ENCODE data around the gene RBP5.

GRCh38 chr12:7150356-7150755 is 21.7 kb upstream of the RBP5 start:
- TF ChIP-seq, protein P1, sequence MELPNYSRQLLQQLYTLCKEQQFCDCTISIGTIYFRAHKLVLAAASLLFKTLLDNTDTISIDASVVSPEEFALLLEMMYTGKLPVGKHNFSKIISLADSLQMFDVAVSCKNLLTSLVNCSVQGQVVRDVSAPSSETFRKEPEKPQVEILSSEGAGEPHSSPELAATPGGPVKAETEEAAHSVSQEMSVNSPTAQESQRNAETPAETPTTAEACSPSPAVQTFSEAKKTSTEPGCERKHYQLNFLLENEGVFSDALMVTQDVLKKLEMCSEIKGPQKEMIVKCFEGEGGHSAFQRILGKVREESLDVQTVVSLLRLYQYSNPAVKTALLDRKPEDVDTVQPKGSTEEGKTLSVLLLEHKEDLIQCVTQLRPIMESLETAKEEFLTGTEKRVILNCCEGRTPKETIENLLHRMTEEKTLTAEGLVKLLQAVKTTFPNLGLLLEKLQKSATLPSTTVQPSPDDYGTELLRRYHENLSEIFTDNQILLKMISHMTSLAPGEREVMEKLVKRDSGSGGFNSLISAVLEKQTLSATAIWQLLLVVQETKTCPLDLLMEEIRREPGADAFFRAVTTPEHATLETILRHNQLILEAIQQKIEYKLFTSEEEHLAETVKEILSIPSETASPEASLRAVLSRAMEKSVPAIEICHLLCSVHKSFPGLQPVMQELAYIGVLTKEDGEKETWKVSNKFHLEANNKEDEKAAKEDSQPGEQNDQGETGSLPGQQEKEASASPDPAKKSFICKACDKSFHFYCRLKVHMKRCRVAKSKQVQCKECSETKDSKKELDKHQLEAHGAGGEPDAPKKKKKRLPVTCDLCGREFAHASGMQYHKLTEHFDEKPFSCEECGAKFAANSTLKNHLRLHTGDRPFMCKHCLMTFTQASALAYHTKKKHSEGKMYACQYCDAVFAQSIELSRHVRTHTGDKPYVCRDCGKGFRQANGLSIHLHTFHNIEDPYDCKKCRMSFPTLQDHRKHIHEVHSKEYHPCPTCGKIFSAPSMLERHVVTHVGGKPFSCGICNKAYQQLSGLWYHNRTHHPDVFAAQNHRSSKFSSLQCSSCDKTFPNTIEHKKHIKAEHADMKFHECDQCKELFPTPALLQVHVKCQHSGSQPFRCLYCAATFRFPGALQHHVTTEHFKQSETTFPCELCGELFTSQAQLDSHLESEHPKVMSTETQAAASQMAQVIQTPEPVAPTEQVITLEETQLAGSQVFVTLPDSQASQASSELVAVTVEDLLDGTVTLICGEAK (IDR thresholded peaks at IDR 0.05; ENCODE audit: borderline replicate concordance) = no peak
- no peak for TF ChIP-seq BCL11A (IDR thresholded peaks at IDR 0.05; ENCODE audit: low read depth, low read length)
- TF ChIP-seq GABPA (IDR thresholded peaks at IDR 0.05; ENCODE audit: low read depth) = no peak
- no peak for TF ChIP-seq CREM (IDR thresholded peaks at IDR 0.05; ENCODE audit: low read depth)
- TF ChIP-seq FOXK2 (IDR thresholded peaks at IDR 0.05) = no peak
- TF ChIP-seq, protein P2, sequence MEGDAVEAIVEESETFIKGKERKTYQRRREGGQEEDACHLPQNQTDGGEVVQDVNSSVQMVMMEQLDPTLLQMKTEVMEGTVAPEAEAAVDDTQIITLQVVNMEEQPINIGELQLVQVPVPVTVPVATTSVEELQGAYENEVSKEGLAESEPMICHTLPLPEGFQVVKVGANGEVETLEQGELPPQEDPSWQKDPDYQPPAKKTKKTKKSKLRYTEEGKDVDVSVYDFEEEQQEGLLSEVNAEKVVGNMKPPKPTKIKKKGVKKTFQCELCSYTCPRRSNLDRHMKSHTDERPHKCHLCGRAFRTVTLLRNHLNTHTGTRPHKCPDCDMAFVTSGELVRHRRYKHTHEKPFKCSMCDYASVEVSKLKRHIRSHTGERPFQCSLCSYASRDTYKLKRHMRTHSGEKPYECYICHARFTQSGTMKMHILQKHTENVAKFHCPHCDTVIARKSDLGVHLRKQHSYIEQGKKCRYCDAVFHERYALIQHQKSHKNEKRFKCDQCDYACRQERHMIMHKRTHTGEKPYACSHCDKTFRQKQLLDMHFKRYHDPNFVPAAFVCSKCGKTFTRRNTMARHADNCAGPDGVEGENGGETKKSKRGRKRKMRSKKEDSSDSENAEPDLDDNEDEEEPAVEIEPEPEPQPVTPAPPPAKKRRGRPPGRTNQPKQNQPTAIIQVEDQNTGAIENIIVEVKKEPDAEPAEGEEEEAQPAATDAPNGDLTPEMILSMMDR (IDR thresholded peaks at IDR 0.05 in 2 of 3, conservative IDR thresholded peaks at IDR 0.05 in 1 of 3; ENCODE audit: control insufficient read depth in 2 of 3, extremely low read depth in 1 of 3, insufficient read depth in 1 of 3, low read depth in 3 of 3, low read length in 3 of 3) = no peak
- no peak for TF ChIP-seq POLR2A (IDR thresholded peaks at IDR 0.05; ENCODE audit: low read depth, low read length)
- no peak for TF ChIP-seq NRF1 (conservative IDR thresholded peaks at IDR 0.05; ENCODE audit: low read depth, low read length)
- TF ChIP-seq NFYA (IDR thresholded peaks at IDR 0.05; ENCODE audit: borderline replicate concordance, low read depth, low read length) = no peak
- no peak for TF ChIP-seq BRCA1 (IDR thresholded peaks at IDR 0.05; ENCODE audit: low read depth, low read length)
- no peak for TF ChIP-seq BHLHE40 (IDR thresholded peaks at IDR 0.05; ENCODE audit: borderline replicate concordance in 1 of 2, low read depth in 2 of 2, low read length in 1 of 2)
